HG03442 (cell line): ENCODE data around the gene CCDC80.
A peak's percentile ranks its signal among the peaks of the same experiment; 100 is the strongest.

Source experiments
- ATAC-seq: cut with Tn5 transposase; IDR thresholded peaks from one replicate; pipeline ENCODE4 v1.9.1; 2021; ENCODE audit warnings: mild to moderate bottlenecking, moderate library complexity; ENCODE audit not compliant: unreplicated experiment

CCDC80 gene

GRCh38 chr3:112656043-112656442, 15.1 kb upstream of the CCDC80 start:
- ATAC-seq: no peak

- no peak for ATAC-seq
Measured at GRCh38 chr3:112654979-112655378, 14.0 kb upstream of the CCDC80 start.

GRCh38 chr3:112654492-112654891, 13.5 kb upstream of the CCDC80 start:
- ATAC-seq: no peak

- ATAC-seq: no peak
Measured at GRCh38 chr3:112653881-112654300, 12.9 kb upstream of the CCDC80 start.

- ATAC-seq: no peak
Measured at GRCh38 chr3:112653209-112653871, 12.4 kb upstream of the CCDC80 start.

- no peak for ATAC-seq
Measured at GRCh38 chr3:112651516-112651915, 10.6 kb upstream of the CCDC80 start.

GRCh38 chr3:112651071-112651470, 10.1 kb upstream of the CCDC80 start:
- no peak for ATAC-seq

GRCh38 chr3:112650482-112650881, 9.5 kb upstream of the CCDC80 start:
- no peak for ATAC-seq

GRCh38 chr3:112649478-112649735, 8.5 kb upstream of the CCDC80 start:
- no peak for ATAC-seq

- no peak for ATAC-seq
Measured at GRCh38 chr3:112647122-112647521, 6.2 kb upstream of the CCDC80 start.

- ATAC-seq: no peak
Measured at GRCh38 chr3:112646623-112647022, 5.7 kb upstream of the CCDC80 start.

- ATAC-seq: no peak
Measured at GRCh38 chr3:112644453-112644852, 3.5 kb upstream of the CCDC80 start.

- ATAC-seq: no peak
Measured at GRCh38 chr3:112643621-112644240, 2.8 kb upstream of the CCDC80 start.

- peak; percentile 87 for ATAC-seq
Measured at GRCh38 chr3:112642912-112643506, 2.1 kb upstream of the CCDC80 start.

- ATAC-seq: no peak
Measured at GRCh38 chr3:112640276-112640929, 540 bp downstream of the CCDC80 start.

- no peak for ATAC-seq
Measured at GRCh38 chr3:112639455-112640225, 1.3 kb downstream of the CCDC80 start.

GRCh38 chr3:112638327-112639020, 2.5 kb downstream of the CCDC80 start:
- no peak for ATAC-seq

GRCh38 chr3:112637700-112638099, 3.2 kb downstream of the CCDC80 start:
- no peak for ATAC-seq

- ATAC-seq: no peak
Measured at GRCh38 chr3:112635674-112636073, 5.3 kb downstream of the CCDC80 start.

GRCh38 chr3:112634786-112635541, 6.0 kb downstream of the CCDC80 start:
- ATAC-seq: no peak
